Activated CD4-positive, alpha-beta T cell treated with anti-CD3 and anti-CD28 coated beads, Interleukin-2, amount 50 U/mL, for 48 hours (primary cell): ENCODE measurements around the gene DNAJC12.
"Not testable (repeated sequence)": the region's sequence is repeated elsewhere in the genome, so short reads cannot be mapped to it uniquely, and the experiment has no call there.

Experiments used
- DNase-seq, 2 experiments: peaks; one replicate each; pipeline ENCODE4 v3.0.0-alpha.2; 2020

Gene DNAJC12

GRCh38 chr10:67837541-67838314 is at the start of gene DNAJC12:
Gene DNAJC12, minus strand, starts transcription at chr10:67838188. Its CDS starts 177 bp downstream, at chr10:67838011.
- no peak for DNase-seq

DNA sequence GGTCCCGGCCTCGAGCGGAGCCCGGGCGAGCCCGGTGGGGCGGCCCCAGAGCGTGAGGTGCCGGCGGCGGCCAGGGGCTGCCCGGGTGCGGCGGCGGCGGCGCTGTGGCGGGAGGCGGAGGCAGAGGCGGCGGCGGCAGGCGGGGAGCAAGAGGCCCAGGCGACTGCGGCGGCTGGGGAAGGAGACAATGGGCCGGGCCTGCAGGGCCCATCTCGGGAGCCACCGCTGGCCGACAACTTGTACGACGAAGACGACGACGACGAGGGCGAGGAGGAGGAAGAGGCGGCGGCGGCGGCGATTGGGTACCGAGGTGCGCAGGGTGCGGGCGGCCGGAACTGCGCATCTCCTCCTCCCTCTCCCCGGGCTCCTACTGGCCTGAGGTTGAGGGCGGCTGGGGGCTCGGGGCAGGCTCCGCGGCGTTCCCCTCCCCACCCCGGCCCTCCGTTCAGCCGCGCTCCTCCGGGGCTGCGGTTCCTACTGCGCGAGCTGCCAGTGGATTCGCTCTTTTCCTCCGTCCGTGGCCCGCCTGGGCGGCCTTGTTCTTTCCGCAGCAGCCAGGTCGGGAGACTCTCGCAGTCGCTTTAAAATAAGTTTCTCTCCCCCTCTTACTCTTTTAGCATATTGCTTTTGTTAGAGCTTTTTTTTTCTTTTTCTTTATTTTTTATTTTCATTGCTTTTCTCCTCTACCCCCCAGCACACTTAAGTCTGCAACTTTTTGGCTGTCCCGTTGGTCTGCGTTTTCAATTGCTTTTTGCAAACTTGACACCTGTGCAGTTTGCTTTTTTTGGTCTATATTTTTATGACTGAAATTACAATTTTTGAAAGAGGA is 47.1 kb upstream of the DNAJC12 start:
- peak; percentile 75 to 79 for DNase-seq

DNA sequence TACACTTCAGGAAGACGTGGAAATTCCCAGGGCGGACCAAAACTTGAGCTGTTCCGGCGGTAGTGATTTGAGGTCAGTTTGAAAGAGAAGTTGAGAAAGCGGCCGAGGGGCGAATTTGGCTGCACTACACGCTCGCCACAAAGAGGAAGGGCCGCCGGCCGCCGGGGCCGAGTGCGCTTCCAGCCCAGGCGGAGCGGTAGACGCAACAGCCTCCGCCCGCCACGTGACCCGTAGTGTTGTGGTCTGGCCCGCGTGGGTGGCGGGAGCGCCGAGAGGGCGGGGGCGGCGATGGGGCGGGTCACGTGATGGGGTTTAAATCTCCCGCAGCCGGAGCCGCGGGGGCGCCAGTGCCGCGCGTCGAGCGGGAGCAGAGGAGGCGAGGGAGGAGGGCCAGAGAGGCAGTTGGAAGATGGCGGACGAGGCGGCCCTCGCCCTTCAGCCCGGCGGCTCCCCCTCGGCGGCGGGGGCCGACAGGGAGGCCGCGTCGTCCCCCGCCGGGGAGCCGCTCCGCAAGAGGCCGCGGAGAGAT is 46.4 kb upstream of the DNAJC12 start, which contains the start of gene SIRT1:
SIRT1 (plus strand) TSS at position 344 of the 529 bp plus-strand sequence; CDS start at position 410, 66 bp downstream.
- peak; percentile 91 to 92 for DNase-seq

GRCh38 chr10:67883710-67884312 is 45.8 kb upstream of the DNAJC12 start:
- DNase-seq = no peak

- DNase-seq = no peak
Observed at GRCh38 chr10:67878133-67878532, 40.1 kb upstream of the DNAJC12 start.

DNA sequence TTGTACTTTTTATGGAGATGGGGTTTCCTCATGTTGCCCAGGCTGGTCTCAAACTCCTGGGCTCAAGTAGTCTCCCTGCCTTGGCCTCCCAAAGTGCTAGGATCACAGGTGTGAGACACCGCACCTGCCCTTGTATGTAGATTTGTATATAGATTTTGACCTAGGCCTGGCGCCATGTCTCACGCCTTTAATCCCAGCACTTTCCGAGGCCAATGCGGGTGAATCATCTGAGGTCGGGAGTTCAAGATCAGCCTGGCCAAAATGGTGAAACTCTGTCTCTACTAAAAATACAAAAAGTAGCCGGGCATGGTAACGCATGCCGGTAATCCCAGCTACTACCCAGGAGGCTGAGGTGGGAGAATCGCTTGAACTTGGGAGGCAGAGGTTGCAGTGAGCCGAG is 39.4 kb upstream of the DNAJC12 start:
- not testable (repeated sequence) for DNase-seq

GRCh38 chr10:67875340-67876238 is 37.6 kb upstream of the DNAJC12 start:
- no peak for DNase-seq

DNA sequence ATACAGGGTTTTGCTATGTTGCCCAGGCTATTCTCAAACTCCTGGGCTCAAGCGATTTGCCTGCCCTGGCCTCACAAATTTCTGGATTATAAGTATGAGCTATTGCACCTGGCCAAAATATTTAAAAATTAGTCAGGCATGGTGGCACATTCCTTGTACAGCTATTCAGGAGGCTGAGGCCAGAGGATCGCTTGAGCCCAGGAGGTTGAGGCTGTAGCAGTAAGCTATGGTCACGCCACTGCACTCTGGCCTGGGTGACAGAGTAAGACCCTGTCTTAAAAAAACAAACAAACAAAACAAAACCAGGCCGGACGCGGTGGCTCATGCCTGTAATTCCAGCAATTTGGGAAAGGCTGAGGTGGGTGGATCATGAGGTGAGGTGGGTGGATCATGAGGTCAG is 32.0 kb upstream of the DNAJC12 start:
- no peak for DNase-seq

DNA sequence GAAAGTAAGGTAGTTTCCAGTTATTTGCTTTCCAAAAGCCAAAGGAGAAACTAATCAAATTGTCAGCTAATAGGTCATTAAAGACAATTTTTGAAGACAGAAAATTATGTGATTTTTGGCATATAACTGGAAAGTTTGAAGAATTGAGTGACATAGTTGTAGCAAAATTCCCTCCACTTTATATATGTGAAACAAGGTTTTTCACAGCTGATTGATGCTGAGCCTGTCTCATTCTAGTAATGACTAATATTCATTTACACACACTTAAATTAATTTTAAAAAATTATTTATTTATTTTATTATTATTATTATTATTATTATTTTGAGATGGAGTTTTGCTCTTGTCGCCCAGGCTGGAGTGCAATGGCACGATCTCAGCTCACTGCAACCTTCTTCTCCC is 30.1 kb upstream of the DNAJC12 start:
- DNase-seq = no peak

DNA sequence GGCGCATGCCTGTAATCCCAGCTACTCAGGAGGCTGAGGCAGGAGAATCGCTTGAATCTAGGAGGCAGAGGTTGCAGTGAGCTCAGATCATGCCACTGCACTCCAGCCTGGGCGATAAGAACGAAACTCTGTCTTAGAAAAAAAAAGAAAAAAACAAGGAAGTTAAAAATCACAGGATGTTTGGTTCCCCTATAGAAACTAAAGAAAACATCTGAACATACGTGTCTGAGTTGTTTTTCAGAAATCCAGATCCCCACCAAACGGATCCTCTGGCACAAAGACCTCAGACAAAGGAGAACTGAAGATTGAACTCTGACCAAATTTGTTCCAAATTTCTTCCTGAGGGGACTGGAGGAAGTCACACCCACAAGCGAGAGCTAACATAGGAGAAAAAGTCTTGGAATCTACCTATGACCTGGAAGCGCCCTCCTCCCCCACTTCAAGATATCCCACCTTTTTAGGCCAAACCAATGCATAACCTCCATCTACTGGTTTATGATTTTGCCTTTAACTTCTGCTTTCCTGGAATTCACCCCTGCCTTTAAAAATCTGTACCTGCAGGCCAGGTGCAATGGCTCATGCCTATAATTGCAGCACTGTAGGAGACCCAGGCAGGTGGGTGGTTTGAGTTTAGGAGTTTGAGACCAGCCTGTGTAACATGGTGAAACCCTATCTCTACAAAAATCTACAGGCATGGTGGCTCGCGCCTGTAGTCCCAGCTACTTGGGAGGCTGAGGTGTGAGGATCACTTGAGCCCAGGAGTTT is 26.8 kb upstream of the DNAJC12 start:
- DNase-seq = no peak

DNA sequence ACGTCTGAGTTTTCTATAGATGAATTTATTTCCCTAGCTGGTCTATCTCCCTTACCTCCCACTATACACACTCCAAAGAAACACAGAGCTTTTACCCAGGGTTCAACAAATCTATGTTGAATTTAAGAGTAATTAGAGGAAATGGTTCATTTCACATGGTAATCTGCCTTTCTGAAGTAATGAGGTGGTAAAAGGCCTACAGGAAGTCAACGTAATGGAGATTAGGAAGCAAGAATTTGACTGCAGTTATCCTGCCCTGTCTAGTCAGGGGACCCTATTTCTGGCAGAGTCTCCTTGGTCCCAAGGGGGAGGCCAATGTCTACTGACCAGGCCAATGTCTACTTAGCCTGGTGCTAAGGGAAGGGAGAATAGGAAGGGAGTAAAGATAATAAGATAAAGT is 25.1 kb upstream of the DNAJC12 start:
- no peak for DNase-seq

DNA sequence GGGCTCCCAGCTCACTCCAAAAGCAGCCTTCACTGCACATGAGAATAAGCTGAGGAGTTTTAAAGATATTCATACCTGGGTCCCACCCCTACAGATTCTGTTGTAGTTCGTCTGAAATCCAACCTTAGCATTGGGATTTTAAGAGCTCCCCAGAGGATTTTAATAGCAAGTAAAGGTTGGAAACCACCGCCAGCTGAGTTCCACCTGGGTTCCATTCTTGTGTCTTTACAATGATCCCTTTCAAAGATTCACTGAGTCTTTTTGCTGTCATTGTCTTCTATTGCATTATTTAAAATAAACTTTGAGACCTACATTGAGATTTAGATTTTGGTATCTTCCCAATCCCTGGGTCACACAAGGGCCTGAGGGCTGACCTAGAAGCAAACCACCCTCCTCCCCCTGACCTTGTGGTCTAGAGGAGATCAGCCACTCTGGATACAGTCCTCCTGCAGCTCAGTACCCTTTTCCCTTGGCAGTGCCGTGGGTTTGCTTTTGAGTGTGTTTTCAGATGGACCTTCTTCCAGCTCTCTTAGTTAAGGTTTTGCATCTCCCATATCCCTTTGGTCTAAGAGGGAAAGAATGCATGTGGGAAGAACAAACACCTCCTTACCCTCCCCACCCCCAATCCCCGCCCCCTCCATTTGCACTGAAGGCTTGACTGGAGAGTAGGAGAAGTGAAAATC is 23.9 kb upstream of the DNAJC12 start:
- DNase-seq = no peak

DNA sequence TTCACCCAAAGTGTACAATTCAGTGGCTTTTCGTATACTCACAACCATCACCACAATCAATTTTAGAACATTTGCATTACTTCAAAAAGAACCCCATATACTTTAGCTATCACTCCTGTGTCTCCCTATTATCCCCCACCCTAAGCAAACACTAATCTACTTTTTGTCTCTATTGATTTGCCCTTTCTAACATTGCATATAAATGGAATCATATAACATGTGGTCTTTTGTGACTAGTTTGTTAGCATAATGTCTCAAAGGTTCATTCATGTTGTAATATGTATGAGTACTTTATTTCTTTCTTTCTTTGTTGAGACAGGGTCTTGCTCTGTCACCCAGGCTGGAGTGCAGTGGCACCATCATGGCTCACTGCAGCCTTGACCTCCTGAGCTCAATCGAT is 21.0 kb upstream of the DNAJC12 start:
- DNase-seq = no peak

DNA sequence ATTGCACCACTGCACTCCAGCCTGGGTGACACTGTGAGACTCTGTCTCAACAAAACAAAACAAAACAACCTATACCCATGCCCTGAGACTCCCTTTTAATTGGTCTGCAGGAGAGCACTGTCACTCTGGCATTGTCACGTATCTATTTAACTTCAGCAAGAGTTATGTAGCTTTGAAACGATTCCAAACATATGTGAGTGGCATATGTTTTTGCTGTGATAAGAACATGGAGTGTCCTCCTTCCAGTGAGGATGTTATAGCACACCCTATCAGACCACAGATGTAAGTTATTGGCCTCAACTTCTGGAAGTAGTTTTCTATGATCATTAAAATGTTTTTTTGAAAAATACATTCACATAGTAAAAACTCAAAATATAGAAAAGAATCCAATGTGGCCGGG is 15.5 kb upstream of the DNAJC12 start:
- no peak for DNase-seq

GRCh38 chr10:67852761-67853160 is 14.8 kb upstream of the DNAJC12 start:
- DNase-seq = no peak

GRCh38 chr10:67851186-67851585 is 13.2 kb upstream of the DNAJC12 start:
- DNase-seq = no peak

GRCh38 chr10:67849331-67850011 is 11.5 kb upstream of the DNAJC12 start:
- DNase-seq = peak; percentile 94 to 96

GRCh38 chr10:67843284-67843683 is 5.3 kb upstream of the DNAJC12 start:
- DNase-seq = no peak

GRCh38 chr10:67841737-67842136 is 3.7 kb upstream of the DNAJC12 start:
- DNase-seq = no peak

DNA sequence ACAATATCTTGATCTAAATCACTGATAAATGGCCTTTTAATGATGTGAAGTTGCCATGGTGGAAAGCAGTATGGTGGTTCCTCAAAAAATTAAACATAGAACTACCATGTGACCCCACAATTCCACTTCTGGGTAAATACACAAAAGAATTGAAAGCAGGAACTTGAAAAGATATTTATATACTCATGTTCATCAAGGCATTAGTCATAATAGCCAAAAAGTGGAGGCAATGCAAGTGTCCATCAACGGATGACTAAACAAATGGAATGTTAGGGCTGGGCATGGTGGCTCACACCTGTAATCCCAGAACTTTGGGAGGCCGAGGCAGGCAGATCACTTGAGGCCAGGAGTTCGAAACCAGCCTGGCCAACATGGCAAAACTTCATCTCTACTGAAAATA is 2.0 kb upstream of the DNAJC12 start:
- no peak for DNase-seq
